H1 (cell line): Measurements from ENCODE around the gene LTF. TPM values are rescaled to one million over a fixed set of nuclear protein-coding genes. Genes with fewer than 3 reads are reported as not detected.

ENCODE experiments used
- ASH2L ChIP-seq: fragments of 200-600, 300-600 bp; sonication (generic); IDR thresholded peaks from one replicate; pipeline ENCODE4 v1.7.1; 2017; ENCODE audit warnings: low read length
- POLR2AphosphoS5 ChIP-seq: IDR thresholded peaks from 2 replicates; pipeline ENCODE4 v1.6.1; 2011; ENCODE audit warnings: low read depth, low read length
- RNF2 ChIP-seq: fragments of 200-900, 300-1000 bp; sonication (generic); IDR thresholded peaks from 2 replicates; pipeline ENCODE4 v1.7.1; 2016; ENCODE audit warnings: borderline replicate concordance, low read depth, mild to moderate bottlenecking, antibody characterized with exemption, low read length; ENCODE audit not compliant: poor library complexity, severe bottlenecking; ENCODE audit errors: missing control alignments
- SP4 ChIP-seq: IDR thresholded peaks from 2 replicates; pipeline ENCODE4 v1.6.1; 2012; ENCODE audit warnings: low read length, inconsistent platforms
- TCF12 ChIP-seq: IDR thresholded peaks from 2 replicates; pipeline ENCODE4 v1.6.1; 2011; ENCODE audit warnings: low read depth, mild to moderate bottlenecking, low read length
- polyA plus RNA-seq, 7 experiments: library from polyadenylated mRNA; depleted of rRNA in 3 of 7; stranded (reverse) in 5 of 7; unstranded in 2 of 7; fragments of >200 nt in 5 of 7; fragments of 200-250 nt in 2 of 7; gene quantifications; 1 replicate in 5 of 7; 2 replicates in 1 of 7; 4 replicates in 1 of 7; pipeline versions ENCODE4 v1.2.1 to v1.2.3, GENCODE V29; 2011 to 2013; ENCODE audit warnings: missing spikeins in 2 of 7, mixed read lengths in 2 of 7
- total RNA-seq: library from RNA; stranded (reverse); fragmentation: NEBNext Ultra II Directional; extraction: Animal tissue kit (Norgen Biotek cat#: 25700); gene quantifications from 2 replicates; pipeline ENCODE4 v1.2.1, GENCODE V29; 2021

The LTF gene
- total and polyA plus RNA-seq, 2 of the 8 experiments (the other 6 are each of a cell fraction or from before 2014, with no cell fraction given): 0.23 to 0.99 TPM

DNA sequence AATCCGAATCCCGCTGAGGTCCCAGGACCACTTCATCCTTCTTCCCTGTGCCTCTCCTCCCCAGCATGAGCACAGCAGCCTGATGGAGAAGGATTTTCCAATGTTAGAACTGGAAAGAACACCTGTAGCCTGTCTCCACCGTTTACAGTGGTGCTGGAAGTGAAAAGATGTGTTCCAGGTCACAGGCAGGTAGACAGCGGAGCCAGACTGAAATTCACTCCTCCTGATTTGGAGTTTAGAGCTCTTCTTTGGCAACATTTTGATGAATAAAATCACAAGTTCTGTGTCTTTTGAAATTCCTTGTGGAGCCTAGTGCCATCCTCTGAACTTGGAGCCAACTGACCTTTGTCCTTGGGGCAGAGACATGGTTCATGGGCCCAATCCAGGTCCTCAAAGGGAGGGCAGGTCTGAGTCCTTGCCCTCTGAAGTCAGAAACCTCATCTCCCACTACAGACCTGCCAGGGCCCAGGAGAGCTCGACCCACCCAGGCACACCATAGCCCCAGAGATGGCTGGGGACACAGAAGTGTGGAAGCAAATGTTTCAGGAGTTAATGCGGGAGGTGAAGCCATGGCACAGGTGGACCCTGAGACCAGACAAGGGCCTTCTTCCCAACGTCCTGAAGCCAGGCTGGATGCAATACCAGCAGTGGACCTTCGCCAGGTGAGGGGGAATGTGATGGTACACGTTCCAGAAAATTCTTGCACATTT, 33.0 kb upstream of the LTF start, which contains the start of gene RTP3 (continued):
- TF ChIP-seq RNF2: no peak
- no peak for TF ChIP-seq POLR2AphosphoS5
- no peak for TF ChIP-seq SP4
- no peak for TF ChIP-seq TCF12
- TF ChIP-seq ASH2L: no peak
